ENCODE results near the gene ADAT2.
A peak's percentile ranks its signal among the peaks of the same experiment; 100 is the strongest.

GRCh38 chr6:143397227-143398222, 53.0 kb downstream of the ADAT2 start:
- TF ChIP-seq CTCF (IDR thresholded peaks at IDR 0.05), result no peak
- TF ChIP-seq POLR2AphosphoS5 (IDR thresholded peaks at IDR 0.05), result peak in 2 of 3 donors; percentile 42 to 78
- TF ChIP-seq POLR2A (IDR thresholded peaks at IDR 0.05), result no peak
- no peak for TF ChIP-seq EP300 (IDR thresholded peaks at IDR 0.05)

Data from stomach (tissue), 4 donors.